GM12873 (cell line): ENCODE data around the gene DPYSL5.

Source experiments
- CTCF ChIP-seq: IDR thresholded peaks from 2 replicates; pipeline ENCODE4 v1.5.1; 2012; ENCODE audit warnings: low read depth, mild to moderate bottlenecking, moderate library complexity, low read length, control low read depth; ENCODE audit not compliant: insufficient read depth; ENCODE audit errors: missing control alignments

DPYSL5 gene

GRCh38 chr2:26957534-26957933 lies 109.6 kb downstream of the DPYSL5 start:
- no peak for TF ChIP-seq CTCF

- TF ChIP-seq CTCF = no peak
Measured at GRCh38 chr2:26959331-26959730, 111.4 kb downstream of the DPYSL5 start.

- no peak for TF ChIP-seq CTCF
Measured at GRCh38 chr2:26964446-26965130, 116.7 kb downstream of the DPYSL5 start.

- no peak for TF ChIP-seq CTCF
Measured at GRCh38 chr2:26968001-26968400, 120.1 kb downstream of the DPYSL5 start.

- no peak for TF ChIP-seq CTCF
Measured at GRCh38 chr2:26969077-26969844, 121.3 kb downstream of the DPYSL5 start.

- no peak for TF ChIP-seq CTCF
Measured at GRCh38 chr2:26970244-26970927, 122.5 kb downstream of the DPYSL5 start, which contains the start of gene MAPRE3. MAPRE3 (plus strand) TSS chr2:26970637; CDS start chr2:27022219, 51,582 bp downstream.
